OCI-LY3 (cell line): Measurements from ENCODE around the gene TMEM272.

Experiments used
- CTCF ChIP-seq: fragments of 200-600, 300-600 bp; sonication (generic); IDR thresholded peaks from 2 replicates; pipeline ENCODE4 v1.5.1; 2014; ENCODE audit warnings: antibody characterized with exemption, low read length, low read depth
- EZH2phosphoT487 ChIP-seq: fragments of 200-600 bp; shearing (Covaris generic); IDR thresholded peaks from 2 replicates; pipeline ENCODE4 v1.6.1; 2018; ENCODE audit warnings: antibody characterized with exemption, mixed run types, low read depth

- TF ChIP-seq CTCF (no peak), EZH2phosphoT487 (no peak)
Measured at GRCh38 chr13:51765142-51765515, 79.8 kb downstream of the TMEM272 start.
